Esophagus squamous epithelium (tissue), 5 donors: ENCODE data around the gene LRRN1. TPM values are rescaled to one million over a fixed set of nuclear protein-coding genes. Genes with fewer than 3 reads are reported as not detected.
"Not testable (repeated sequence)": the region's sequence is repeated elsewhere in the genome, so short reads cannot be mapped to it uniquely, and the experiment has no call there.

Experiments
- DNase-seq: peaks from one replicate; lab custom pipeline; 2025; lab: John Stamatoyannopoulos, UW
- H3K27ac ChIP-seq, 4 donors: fragments of 200-600 bp; sonication (generic); one replicate each; pipeline ENCODE4 v1.5.1; 2016 to 2019; ENCODE audit warnings: mild to moderate bottlenecking in 1 of 4
- H3K27me3 ChIP-seq, 4 donors: fragments of 200-600 bp; sonication (generic); 1 replicate in 3 of 4; 2 replicates in 1 of 4; pipeline versions ENCODE4 v1.5.1 to v1.6.0; 2017 to 2021; ENCODE audit warnings: antibody characterized with exemption in 1 of 4
- H3K36me3 ChIP-seq, 3 donors: fragments of 200-600 bp; sonication (generic); one replicate each; pipeline ENCODE4 v1.5.1; 2016 to 2019
- H3K4me1 ChIP-seq, 3 donors: fragments of 200-600 bp; sonication (generic); one replicate each; pipeline ENCODE4 v1.5.1; 2017 to 2019
- H3K4me3 ChIP-seq, 4 donors: fragments of 200-600 bp; sonication (generic); 1 replicate in 3 of 4; 2 replicates in 1 of 4; pipeline ENCODE4 v1.5.1; 2016 to 2019; ENCODE audit warnings: mild to moderate bottlenecking in 2 of 4, moderate library complexity in 1 of 4
- H3K9me3 ChIP-seq, 3 donors: fragments of 200-600 bp; sonication (generic); one replicate each; pipeline ENCODE4 v1.5.1; 2016 to 2019
- POLR2A ChIP-seq, 4 donors: fragments of 450-650 bp; IDR thresholded peaks; one replicate each; pipeline ENCODE4 v1.6.1; 2017; ENCODE audit warnings: antibody characterized with exemption in 4 of 4, mild to moderate bottlenecking in 4 of 4, moderate library complexity in 3 of 4
- WGBS, 2 donors: methylation state at CpG; one replicate each; pipeline ENCODE4 v1.1.5; 2018; 5-methylcytosine and 5-hydroxymethylcytosine counted together
- intact Hi-C: fragments of 100-400 bp; cut with DNase I; formaldehyde crosslinking; loops from one replicate; pipeline ENCODE4 v1.15.0; 2022
- total RNA-seq, 4 donors: library from RNA; depleted of rRNA; stranded (reverse); fragments of >200 nt; gene quantifications; one replicate each; pipeline ENCODE4 v1.1.0, GENCODE V29; 2016
- TF ChIP-seq, protein P1 (sequence below), 6 experiments: fragments of 450-650 bp in 4 of 6; fragments of 200-600 bp in 2 of 6; sonication (generic) in 2 of 6; IDR thresholded peaks; one replicate each; pipeline ENCODE4 v1.5.1; 2016 to 2019; ENCODE audit warnings: antibody characterized with exemption in 6 of 6, mild to moderate bottlenecking in 4 of 6, moderate library complexity in 4 of 6
- donor health status: DM: yes; HTN: yes; CAD: no.

LRRN1 gene
- total RNA-seq, 4 donors from 2014 or later, result 0.04 to 0.47 (median 0.19) TPM; not detected in 1

DNA sequence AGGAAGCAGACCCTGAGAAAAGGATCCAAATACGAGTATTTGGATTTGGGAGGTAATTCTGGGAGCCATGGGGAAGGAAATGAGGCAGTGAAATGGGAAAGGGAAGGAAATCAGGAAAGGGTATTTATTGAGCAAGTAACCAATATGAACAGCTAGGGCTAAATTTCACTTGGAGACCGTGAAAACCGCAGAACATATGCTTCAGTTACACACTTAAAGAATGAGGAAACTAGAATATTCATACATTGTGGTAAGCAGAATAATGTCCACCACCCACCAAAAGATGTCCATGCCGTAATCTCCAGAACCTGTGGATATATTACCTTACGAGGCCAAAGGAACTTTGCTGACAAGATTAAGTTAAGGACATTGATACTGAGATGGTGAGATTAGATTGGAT lies 63.3 kb downstream of the LRRN1 start:
- Histone ChIP-seq H3K4me3 (no peak overlapping the region), H3K27me3 (no peaks in the 10 kb centered on the region), H3K4me1 (no peaks in the 10 kb centered on the region), H3K9me3 (no peaks in the 10 kb centered on the region), H3K27ac (no peak overlapping the region), H3K36me3 (no peaks in the 10 kb centered on the region)
- intact Hi-C loops, result no loop called here
- DNase-seq, result no peak
- TF ChIP-seq POLR2A (IDR thresholded peaks at IDR 0.05), result no peak
- TF ChIP-seq, protein P1, sequence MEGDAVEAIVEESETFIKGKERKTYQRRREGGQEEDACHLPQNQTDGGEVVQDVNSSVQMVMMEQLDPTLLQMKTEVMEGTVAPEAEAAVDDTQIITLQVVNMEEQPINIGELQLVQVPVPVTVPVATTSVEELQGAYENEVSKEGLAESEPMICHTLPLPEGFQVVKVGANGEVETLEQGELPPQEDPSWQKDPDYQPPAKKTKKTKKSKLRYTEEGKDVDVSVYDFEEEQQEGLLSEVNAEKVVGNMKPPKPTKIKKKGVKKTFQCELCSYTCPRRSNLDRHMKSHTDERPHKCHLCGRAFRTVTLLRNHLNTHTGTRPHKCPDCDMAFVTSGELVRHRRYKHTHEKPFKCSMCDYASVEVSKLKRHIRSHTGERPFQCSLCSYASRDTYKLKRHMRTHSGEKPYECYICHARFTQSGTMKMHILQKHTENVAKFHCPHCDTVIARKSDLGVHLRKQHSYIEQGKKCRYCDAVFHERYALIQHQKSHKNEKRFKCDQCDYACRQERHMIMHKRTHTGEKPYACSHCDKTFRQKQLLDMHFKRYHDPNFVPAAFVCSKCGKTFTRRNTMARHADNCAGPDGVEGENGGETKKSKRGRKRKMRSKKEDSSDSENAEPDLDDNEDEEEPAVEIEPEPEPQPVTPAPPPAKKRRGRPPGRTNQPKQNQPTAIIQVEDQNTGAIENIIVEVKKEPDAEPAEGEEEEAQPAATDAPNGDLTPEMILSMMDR (IDR thresholded peaks at IDR 0.05), result no peak
- WGBS, 2 donors, result 79 to 81% methylated on average over 5 of the region's 5 CpGs

DNA sequence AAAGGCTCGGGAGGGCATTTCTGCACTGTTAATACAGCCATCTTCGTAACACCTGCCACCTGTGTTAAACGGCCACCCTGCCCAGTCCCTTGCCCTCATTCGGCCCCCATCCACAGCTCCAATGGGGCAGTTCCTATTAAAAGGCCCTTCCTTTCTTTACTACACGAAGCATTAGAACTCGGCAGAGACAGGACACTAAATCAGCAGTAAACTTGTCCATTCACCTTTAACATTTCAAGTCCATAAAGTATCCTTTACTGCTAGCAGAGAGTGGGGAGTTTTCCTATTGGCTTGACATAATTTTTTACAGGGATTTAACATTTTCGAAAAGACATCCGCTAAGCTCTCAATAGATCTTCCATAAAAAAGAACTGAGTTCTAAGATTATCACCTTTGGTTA lies 76.3 kb downstream of the LRRN1 start:
- Histone ChIP-seq H3K4me3 (no peak overlapping the region), H3K27me3 (no peaks in the 10 kb centered on the region), H3K4me1 (no peaks in the 10 kb centered on the region), H3K27ac (no peak overlapping the region), H3K9me3 (no peaks in the 10 kb centered on the region), H3K36me3 (no peaks in the 10 kb centered on the region)
- WGBS, 2 donors, result 78 to 90% methylated on average over 7 to 8 of the region's 8 CpGs
- TF ChIP-seq POLR2A (IDR thresholded peaks at IDR 0.05), result no peak
- TF ChIP-seq, protein P1 (IDR thresholded peaks at IDR 0.05), result no peak
- DNase-seq, result no peak
- intact Hi-C loops, result no loop called here

DNA sequence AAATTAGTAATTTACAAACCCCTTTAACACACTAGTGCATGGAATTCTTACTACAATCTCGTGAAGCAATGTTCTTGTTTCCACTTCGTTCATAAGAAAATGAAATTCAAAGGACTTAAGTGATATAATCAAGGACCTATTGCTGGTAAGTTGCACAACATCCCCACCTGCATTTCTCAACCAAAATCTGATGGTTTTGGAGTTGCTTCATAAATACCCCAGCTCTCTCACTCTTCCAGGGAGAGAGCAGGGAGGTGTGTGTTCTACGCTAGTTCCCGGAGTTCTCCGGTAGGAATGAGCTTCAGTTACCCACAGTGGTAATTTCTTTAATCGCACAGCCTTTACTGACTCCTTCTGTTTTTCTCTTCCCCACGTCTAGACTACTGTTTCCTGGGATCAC lies 81.8 kb downstream of the LRRN1 start:
- Histone ChIP-seq H3K4me3 (no peak overlapping the region), H3K4me1 (no peaks in the 10 kb centered on the region), H3K36me3 (no peaks in the 10 kb centered on the region), H3K9me3 (no peaks in the 10 kb centered on the region), H3K27ac (no peak overlapping the region), H3K27me3 (no peaks in the 10 kb centered on the region)
- intact Hi-C loops, result no loop called here
- no peak for DNase-seq
- no peak for TF ChIP-seq POLR2A (IDR thresholded peaks at IDR 0.05)
- TF ChIP-seq, protein P1 (IDR thresholded peaks at IDR 0.05), result no peak
- WGBS, 2 donors, result 76 to 88% methylated on average over 7 of the region's 7 CpGs

DNA sequence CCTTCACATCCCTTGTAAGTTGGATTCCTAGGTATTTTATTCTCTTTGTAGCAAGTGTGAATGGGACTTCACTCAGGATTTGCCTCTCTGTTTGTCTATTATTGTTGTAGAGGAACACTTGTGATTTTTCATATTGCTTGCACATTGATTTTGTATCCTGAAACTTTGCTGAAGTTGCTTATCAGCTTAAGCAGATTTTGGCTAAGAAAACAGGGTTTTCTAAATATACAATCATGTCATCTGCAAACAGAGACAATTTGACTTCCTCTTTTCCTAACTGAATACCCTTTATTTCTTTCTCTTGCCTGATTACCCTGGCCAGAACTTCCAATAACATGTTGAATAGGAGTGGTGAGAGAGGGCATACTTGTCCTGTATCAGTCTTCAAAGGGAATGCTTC lies 88.1 kb downstream of the LRRN1 start:
- peaks cover 0 to 35% (median 6%) of the 10 kb centered on the region in 3 donors for H3K9me3 ChIP-seq
- DNase-seq, H3K4me3 ChIP-seq, intact Hi-C loops, H3K4me1 ChIP-seq, H3K36me3 ChIP-seq, H3K27me3 ChIP-seq, H3K27ac ChIP-seq: not testable (repeated sequence)

DNA sequence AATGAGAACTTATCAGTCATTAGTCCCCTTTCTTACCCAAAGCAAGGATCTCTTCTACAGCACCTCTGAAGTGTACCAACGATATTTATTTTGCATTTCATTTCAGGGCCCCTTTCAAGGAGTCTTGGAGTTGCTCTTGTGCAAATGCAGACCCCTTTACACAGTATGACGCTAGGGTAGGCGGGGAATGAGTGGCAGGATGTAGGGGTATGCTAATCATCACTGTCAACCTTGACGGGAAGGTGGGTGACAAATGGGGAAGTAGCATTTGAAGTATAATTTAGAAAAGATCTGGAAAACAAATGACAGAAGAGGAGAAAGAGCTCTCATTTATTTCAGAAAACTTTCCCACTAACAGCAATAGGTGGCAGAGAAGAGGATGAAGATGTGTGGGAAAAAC lies 94.4 kb downstream of the LRRN1 start:
- Histone ChIP-seq H3K36me3 (no peaks in the 10 kb centered on the region), H3K4me1 (no peaks in the 10 kb centered on the region), H3K9me3 (peaks cover 0 to 20% (median 6%) of the 10 kb centered on the region in 3 donors), H3K4me3 (no peak overlapping the region), H3K27me3 (no peaks in the 10 kb centered on the region), H3K27ac (no peak overlapping the region)
- DNase-seq, result no peak
- intact Hi-C loops, result no loop called here
- WGBS, 2 donors, result 17 to 43% methylated on average over 4 of the region's 4 CpGs
- no peak for TF ChIP-seq POLR2A (IDR thresholded peaks at IDR 0.05)
- TF ChIP-seq, protein P1 (IDR thresholded peaks at IDR 0.05), result no peak
